A673 (cell line): ENCODE results near the gene SMIM35.

Experiments
- CTCF ChIP-seq: fragments of 300-800, 200-600 bp; sonication (generic); conservative IDR thresholded peaks from 2 replicates; pipeline ENCODE4 v1.5.1; 2017; ENCODE audit warnings: low read depth, mild to moderate bottlenecking, antibody characterized with exemption, low read length, moderate library complexity, mixed read lengths
- EZH2 ChIP-seq: fragments of 200-600 bp; sonication (generic); IDR thresholded peaks from 2 replicates; pipeline ENCODE4 v1.6.1; 2017; ENCODE audit warnings: borderline replicate concordance, low read depth, mild to moderate bottlenecking, mixed read lengths, antibody characterized with exemption, low read length; ENCODE audit not compliant: poor library complexity, severe bottlenecking

GRCh38 chr11:117989351-117990102 lies 97.2 kb downstream of the SMIM35 start:
- TF ChIP-seq CTCF (no peak), EZH2 (no peak)
